HG03108 (cell line): Measurements from ENCODE around the gene DGKI.

ENCODE experiments used
- ATAC-seq: cut with Tn5 transposase; IDR thresholded peaks from one replicate; pipeline ENCODE4 v1.9.1; 2021; ENCODE audit warnings: moderate library complexity; ENCODE audit not compliant: unreplicated experiment

The DGKI gene

GRCh38 chr7:137386966-137387365 is 459.8 kb downstream of the DGKI start:
- no peak for ATAC-seq

- ATAC-seq, result no peak
These were observed 465.7 kb downstream of the DGKI start for GRCh38 chr7:137381045-137381444.

GRCh38 chr7:137373507-137373906 is 473.3 kb downstream of the DGKI start:
- ATAC-seq, result no peak

GRCh38 chr7:137371616-137372015 is 475.2 kb downstream of the DGKI start:
- ATAC-seq, result no peak

- ATAC-seq, result no peak
These were observed 479.8 kb downstream of the DGKI start for GRCh38 chr7:137366995-137367394.

GRCh38 chr7:137363683-137364082 is 483.1 kb downstream of the DGKI start:
- ATAC-seq, result no peak

GRCh38 chr7:137360087-137360679 is 486.6 kb downstream of the DGKI start:
- no peak for ATAC-seq

- no peak for ATAC-seq
These were observed 491.8 kb downstream of the DGKI start for GRCh38 chr7:137354961-137355360.

- no peak for ATAC-seq
These were observed 492.4 kb downstream of the DGKI start for GRCh38 chr7:137354396-137354795.

GRCh38 chr7:137351941-137352340 is 494.8 kb downstream of the DGKI start:
- ATAC-seq, result no peak

- ATAC-seq, result no peak
These were observed 500.9 kb downstream of the DGKI start for GRCh38 chr7:137345799-137346449.

- no peak for ATAC-seq
These were observed 503.4 kb downstream of the DGKI start, which contains the start of gene PTN for GRCh38 chr7:137343281-137343841. PTN (minus strand) TSS chr7:137343733; CDS start chr7:137254973, 88,760 bp downstream.

- no peak for ATAC-seq
These were observed 503.9 kb downstream of the DGKI start for GRCh38 chr7:137342828-137343261.

- no peak for ATAC-seq
These were observed 504.5 kb downstream of the DGKI start for GRCh38 chr7:137342265-137342664.

- ATAC-seq, result no peak
These were observed 508.9 kb downstream of the DGKI start for GRCh38 chr7:137337902-137338301.

GRCh38 chr7:137335814-137336213 is 511.0 kb downstream of the DGKI start:
- no peak for ATAC-seq

GRCh38 chr7:137331378-137331777 is 515.4 kb downstream of the DGKI start:
- ATAC-seq, result no peak
